ENCODE data around the gene ZGPAT. TPM values are rescaled to one million over a fixed set of nuclear protein-coding genes. Genes with fewer than 3 reads are reported as not detected.

The ZGPAT gene
- total and polyA plus RNA-seq, 2 of the 13 experiments (the other 11 are each of a cell fraction or from before 2014, with no cell fraction given) = 23.0 to 41.9 TPM

DNA sequence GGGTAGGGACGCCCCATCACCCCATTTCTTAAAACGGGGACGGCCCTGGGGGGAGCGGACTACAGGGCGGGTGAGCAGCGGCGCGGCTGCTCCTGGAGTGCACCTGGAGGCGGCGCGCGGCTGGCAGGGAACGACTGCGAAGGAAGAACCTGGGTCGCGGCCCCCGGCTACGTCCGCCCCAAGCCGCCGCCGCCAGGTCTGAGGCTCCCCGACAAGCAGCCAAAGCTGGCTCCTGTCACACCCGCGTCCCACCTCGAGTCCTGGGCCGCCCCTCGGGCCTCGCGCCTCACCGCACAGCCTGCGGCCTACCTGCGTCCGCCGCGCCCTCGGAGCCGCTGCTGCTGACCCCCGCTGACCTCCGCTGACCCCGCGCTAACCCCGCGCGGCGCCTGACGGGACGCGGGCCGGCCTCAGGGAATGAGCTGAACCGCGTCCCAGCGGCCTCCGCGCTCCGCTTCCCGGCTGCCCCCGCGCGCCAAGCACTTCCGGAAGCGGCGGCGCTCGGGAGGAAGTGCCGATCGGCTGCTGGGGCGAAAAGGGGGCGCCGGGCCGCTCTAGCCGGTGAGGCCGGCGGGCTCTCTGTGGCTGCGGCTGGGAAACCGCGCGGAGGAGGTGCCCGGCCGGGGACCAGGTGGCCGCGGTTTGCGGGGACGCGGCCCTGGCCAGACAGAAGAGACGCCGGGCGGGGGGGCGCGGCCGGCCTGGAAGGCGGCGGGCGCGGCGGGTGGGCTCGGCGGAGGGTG is at the start of gene ZGPAT, which contains the start of gene ARFRP1 (continued):
- TF ChIP-seq, protein P1, sequence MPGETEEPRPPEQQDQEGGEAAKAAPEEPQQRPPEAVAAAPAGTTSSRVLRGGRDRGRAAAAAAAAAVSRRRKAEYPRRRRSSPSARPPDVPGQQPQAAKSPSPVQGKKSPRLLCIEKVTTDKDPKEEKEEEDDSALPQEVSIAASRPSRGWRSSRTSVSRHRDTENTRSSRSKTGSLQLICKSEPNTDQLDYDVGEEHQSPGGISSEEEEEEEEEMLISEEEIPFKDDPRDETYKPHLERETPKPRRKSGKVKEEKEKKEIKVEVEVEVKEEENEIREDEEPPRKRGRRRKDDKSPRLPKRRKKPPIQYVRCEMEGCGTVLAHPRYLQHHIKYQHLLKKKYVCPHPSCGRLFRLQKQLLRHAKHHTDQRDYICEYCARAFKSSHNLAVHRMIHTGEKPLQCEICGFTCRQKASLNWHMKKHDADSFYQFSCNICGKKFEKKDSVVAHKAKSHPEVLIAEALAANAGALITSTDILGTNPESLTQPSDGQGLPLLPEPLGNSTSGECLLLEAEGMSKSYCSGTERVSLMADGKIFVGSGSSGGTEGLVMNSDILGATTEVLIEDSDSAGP (CRISPR knock-in tag; IDR thresholded peaks at IDR 0.05; ENCODE audit: borderline replicate concordance) = peak; percentile 81
- TF ChIP-seq ZNF644 (CRISPR knock-in tag; IDR thresholded peaks at IDR 0.05; ENCODE audit: low read depth) (0 out of 2 replicates have a peak, but pooled peaks have one; percentile 21), KMT2A (CRISPR knock-in tag; IDR thresholded peaks at IDR 0.05) (peak; percentile 99), DNMT1 (CRISPR knock-in tag; IDR thresholded peaks at IDR 0.05) (peak; percentile 89; the same call in 1 of the 2 replicates), BORCS8-MEF2B (CRISPR knock-in tag; IDR thresholded peaks at IDR 0.05) (peak; percentile 95), CC2D1A (CRISPR knock-in tag; IDR thresholded peaks at IDR 0.05) (no peak), ZNF432 (CRISPR knock-in tag; IDR thresholded peaks at IDR 0.05; ENCODE audit: borderline replicate concordance) (no peak), CREB3 (CRISPR knock-in tag; IDR thresholded peaks at IDR 0.05) (0 out of 2 replicates have a peak, but pooled peaks have one; percentile 53), KLF6 (CRISPR knock-in tag; IDR thresholded peaks at IDR 0.05) (peak; percentile 93), MYC (CRISPR knock-in tag; IDR thresholded peaks at IDR 0.05; ENCODE audit: borderline replicate concordance) (peak; percentile 97), RBM39 (IDR thresholded peaks at IDR 0.05; ENCODE audit: low read depth, low read length, poor library complexity, severe bottlenecking) (peak; percentile 66), SOX13 (IDR thresholded peaks at IDR 0.05) (no peak), SOX13 (CRISPR knock-in tag; conservative IDR thresholded peaks at IDR 0.05 in 1 of 2, IDR thresholded peaks at IDR 0.05 in 1 of 2) (peak in 1 of 2 experiments; percentile 62; a peak in 2 of 4 replicates), ZNF260 (CRISPR knock-in tag; IDR thresholded peaks at IDR 0.05; ENCODE audit: borderline replicate concordance, low read depth) (no peak), TEAD2 (CRISPR knock-in tag; IDR thresholded peaks at IDR 0.05) (peak; percentile 90), FOXA1 (IDR thresholded peaks at IDR 0.05) (no peak), FOXA1 (CRISPR knock-in tag; IDR thresholded peaks at IDR 0.05) (peak; percentile 60)
- TF ChIP-seq, protein P2, sequence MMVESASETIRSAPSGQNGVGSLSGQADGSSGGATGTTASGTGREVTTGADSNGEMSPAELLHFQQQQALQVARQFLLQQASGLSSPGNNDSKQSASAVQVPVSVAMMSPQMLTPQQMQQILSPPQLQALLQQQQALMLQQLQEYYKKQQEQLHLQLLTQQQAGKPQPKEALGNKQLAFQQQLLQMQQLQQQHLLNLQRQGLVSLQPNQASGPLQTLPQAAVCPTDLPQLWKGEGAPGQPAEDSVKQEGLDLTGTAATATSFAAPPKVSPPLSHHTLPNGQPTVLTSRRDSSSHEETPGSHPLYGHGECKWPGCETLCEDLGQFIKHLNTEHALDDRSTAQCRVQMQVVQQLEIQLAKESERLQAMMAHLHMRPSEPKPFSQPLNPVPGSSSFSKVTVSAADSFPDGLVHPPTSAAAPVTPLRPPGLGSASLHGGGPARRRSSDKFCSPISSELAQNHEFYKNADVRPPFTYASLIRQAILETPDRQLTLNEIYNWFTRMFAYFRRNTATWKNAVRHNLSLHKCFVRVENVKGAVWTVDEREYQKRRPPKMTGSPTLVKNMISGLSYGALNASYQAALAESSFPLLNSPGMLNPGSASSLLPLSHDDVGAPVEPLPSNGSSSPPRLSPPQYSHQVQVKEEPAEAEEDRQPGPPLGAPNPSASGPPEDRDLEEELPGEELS (CRISPR knock-in tag; IDR thresholded peaks at IDR 0.05) = peak; percentile 39; the same call in 1 of the 2 replicates
- TF ChIP-seq, protein P3, sequence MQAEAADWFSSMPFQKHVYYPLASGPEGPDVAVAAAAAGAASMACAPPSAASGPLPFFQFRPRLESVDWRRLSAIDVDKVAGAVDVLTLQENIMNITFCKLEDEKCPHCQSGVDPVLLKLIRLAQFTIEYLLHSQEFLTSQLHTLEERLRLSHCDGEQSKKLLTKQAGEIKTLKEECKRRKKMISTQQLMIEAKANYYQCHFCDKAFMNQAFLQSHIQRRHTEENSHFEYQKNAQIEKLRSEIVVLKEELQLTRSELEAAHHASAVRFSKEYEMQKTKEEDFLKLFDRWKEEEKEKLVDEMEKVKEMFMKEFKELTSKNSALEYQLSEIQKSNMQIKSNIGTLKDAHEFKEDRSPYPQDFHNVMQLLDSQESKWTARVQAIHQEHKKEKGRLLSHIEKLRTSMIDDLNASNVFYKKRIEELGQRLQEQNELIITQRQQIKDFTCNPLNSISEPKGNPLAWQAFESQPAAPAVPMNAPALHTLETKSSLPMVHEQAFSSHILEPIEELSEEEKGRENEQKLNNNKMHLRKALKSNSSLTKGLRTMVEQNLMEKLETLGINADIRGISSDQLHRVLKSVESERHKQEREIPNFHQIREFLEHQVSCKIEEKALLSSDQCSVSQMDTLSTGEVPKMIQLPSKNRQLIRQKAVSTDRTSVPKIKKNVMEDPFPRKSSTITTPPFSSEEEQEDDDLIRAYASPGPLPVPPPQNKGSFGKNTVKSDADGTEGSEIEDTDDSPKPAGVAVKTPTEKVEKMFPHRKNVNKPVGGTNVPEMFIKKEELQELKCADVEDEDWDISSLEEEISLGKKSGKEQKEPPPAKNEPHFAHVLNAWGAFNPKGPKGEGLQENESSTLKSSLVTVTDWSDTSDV (CRISPR knock-in tag; IDR thresholded peaks at IDR 0.05) = peak; percentile 72
- TF ChIP-seq, protein P4, sequence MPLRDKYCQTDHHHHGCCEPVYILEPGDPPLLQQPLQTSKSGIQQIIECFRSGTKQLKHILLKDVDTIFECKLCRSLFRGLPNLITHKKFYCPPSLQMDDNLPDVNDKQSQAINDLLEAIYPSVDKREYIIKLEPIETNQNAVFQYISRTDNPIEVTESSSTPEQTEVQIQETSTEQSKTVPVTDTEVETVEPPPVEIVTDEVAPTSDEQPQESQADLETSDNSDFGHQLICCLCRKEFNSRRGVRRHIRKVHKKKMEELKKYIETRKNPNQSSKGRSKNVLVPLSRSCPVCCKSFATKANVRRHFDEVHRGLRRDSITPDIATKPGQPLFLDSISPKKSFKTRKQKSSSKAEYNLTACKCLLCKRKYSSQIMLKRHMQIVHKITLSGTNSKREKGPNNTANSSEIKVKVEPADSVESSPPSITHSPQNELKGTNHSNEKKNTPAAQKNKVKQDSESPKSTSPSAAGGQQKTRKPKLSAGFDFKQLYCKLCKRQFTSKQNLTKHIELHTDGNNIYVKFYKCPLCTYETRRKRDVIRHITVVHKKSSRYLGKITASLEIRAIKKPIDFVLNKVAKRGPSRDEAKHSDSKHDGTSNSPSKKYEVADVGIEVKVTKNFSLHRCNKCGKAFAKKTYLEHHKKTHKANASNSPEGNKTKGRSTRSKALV (CRISPR knock-in tag; IDR thresholded peaks at IDR 0.05) = peak; percentile 80; the same call in 1 of the 2 replicates
